GM12878 (cell line): ENCODE data around the gene ADAM33. TPM values are rescaled to one million over a fixed set of nuclear protein-coding genes. Genes with fewer than 3 reads are reported as not detected.
A peak's percentile ranks its signal among the peaks of the same experiment; 100 is the strongest.

Experiments
- ATAC-seq: fragments of 200-7000 bp; cut with Tn5 transposase; 3 replicates; pipeline ENCODE4 v1.9.1; 2020; ENCODE audit warnings: mild to moderate bottlenecking, moderate library complexity
- BruUV-seq: library from RNA; stranded (reverse); fragments of 400-500 nt; replicated peaks from 2 replicates; lab custom pipeline; 2021; lab: Mats Ljungman, UMichigan
- CTCF ChIA-PET: fragments of 300-600 bp; sonication (Branson Sonifier 250); formaldehyde crosslinking; extraction: SDS; loops from one replicate; lab custom pipeline; 2021; ENCODE audit warnings: inconsistent platforms; lab: Yijun Ruan, JAX
- POLR2A ChIA-PET: fragments of 350-600 bp; formaldehyde crosslinking; extraction: SDS; loops from one replicate; lab custom pipeline; 2021; ENCODE audit warnings: inconsistent platforms; lab: Charles Lee
- RAD21 ChIA-PET: fragments of 300-600 bp; sonication (Branson Sonifier 250); formaldehyde crosslinking; loops from one replicate; lab custom pipeline; 2023; ENCODE audit warnings: antibody characterized with exemption; ENCODE audit not compliant: unreplicated experiment; lab: Charles Lee
- SMC1A ChIA-PET: fragments of 300-600 bp; sonication (Branson Sonifier 250); formaldehyde crosslinking; loops from one replicate; lab custom pipeline; 2023; ENCODE audit not compliant: unreplicated experiment, uncharacterized antibody; lab: Charles Lee
- DNase-seq: peaks from one replicate; pipeline ENCODE4 v3.0.0-alpha.2; 2011; ENCODE audit warnings: low read depth, low spot score
- FAIRE-seq: peaks from 3 replicates; lab custom pipeline; 2011; peaks lifted over from hg19 to GRCh38; lab: Jason Lieb, UNC
- H2AFZ ChIP-seq: 2 replicates; pipeline ENCODE4 v1.6.0; 2011; ENCODE audit warnings: low read depth, low read length, control low read depth; ENCODE audit not compliant: control insufficient read depth
- H3K27ac ChIP-seq: 2 replicates; pipeline ENCODE4 v1.5.1; 2011; ENCODE audit warnings: control low read depth; ENCODE audit not compliant: control insufficient read depth, insufficient read depth
- H3K27me3 ChIP-seq, 2 experiments: replicated peaks in 1 of 2; 2 replicates each; pipeline versions ENCODE4 v1.6.0 to v1.6.1; 2011; ENCODE audit warnings: low read length in 1 of 2; ENCODE audit not compliant: control insufficient read depth in 2 of 2, insufficient read depth in 2 of 2
- H3K36me3 ChIP-seq, 2 experiments: 2 replicates each; pipeline ENCODE4 v1.5.1; 2011; ENCODE audit warnings: low read length in 1 of 2; ENCODE audit not compliant: control insufficient read depth in 2 of 2, insufficient read depth in 2 of 2
- H3K4me1 ChIP-seq: 2 replicates; pipeline ENCODE4 v1.6.1; 2011; ENCODE audit warnings: mild to moderate bottlenecking, low read length, moderate library complexity, mixed read lengths; ENCODE audit not compliant: control insufficient read depth, insufficient read depth
- H3K4me2 ChIP-seq: 2 replicates; pipeline ENCODE4 v1.6.0; 2011; ENCODE audit warnings: control low read depth; ENCODE audit not compliant: control insufficient read depth, insufficient read depth
- H3K4me3 ChIP-seq: fragments of 200-600 bp; sonication (generic); 2 replicates; pipeline ENCODE4 v1.5.1; 2016
- H3K79me2 ChIP-seq: 2 replicates; pipeline ENCODE4 v1.6.0; 2011; ENCODE audit warnings: low read length; ENCODE audit not compliant: control insufficient read depth, insufficient read depth
- H3K9ac ChIP-seq: 2 replicates; pipeline ENCODE4 v1.8.0; 2011; ENCODE audit warnings: low read length, control low read depth, mixed read lengths; ENCODE audit not compliant: control insufficient read depth, insufficient read depth
- H3K9me3 ChIP-seq: replicated peaks from 3 replicates; pipeline ENCODE4 v1.5.1; 2011; ENCODE audit warnings: mild to moderate bottlenecking, low read length; ENCODE audit not compliant: control insufficient read depth, insufficient read depth
- H4K20me1 ChIP-seq: 2 replicates; pipeline ENCODE4 v1.6.0; 2011; ENCODE audit not compliant: control insufficient read depth, insufficient read depth
- HDAC6 ChIP-seq: fragments of 200-600 bp; sonication (generic); IDR thresholded peaks from one replicate; pipeline ENCODE4 v1.8.0; 2017; ENCODE audit warnings: antibody characterized with exemption; ENCODE audit not compliant: unreplicated experiment
- NBN ChIP-seq: fragments of 450-650 bp; IDR thresholded peaks from 2 replicates; pipeline ENCODE4 v1.6.1; 2016
- POU2F2 ChIP-seq: IDR thresholded peaks from 3 replicates; pipeline ENCODE4 v1.6.1; 2011; ENCODE audit warnings: low read depth, mild to moderate bottlenecking, low read length, borderline replicate concordance
- SRF ChIP-seq, 2 experiments: IDR thresholded peaks; 2 replicates each; pipeline ENCODE4 v1.6.1; 2011; ENCODE audit warnings: low read depth in 2 of 2, low read length in 2 of 2, mild to moderate bottlenecking in 1 of 2, moderate library complexity in 1 of 2
- STAT1 ChIP-seq: fragments of 450-650 bp; conservative IDR thresholded peaks from 2 replicates; pipeline ENCODE4 v1.6.1; 2014; ENCODE audit warnings: antibody characterized with exemption, mild to moderate bottlenecking
- WGBS: methylation state at CpG from one replicate; pipeline ENCODE4 v1.1.6; 2016; ENCODE audit warnings: low lambda C conversion rate; ENCODE audit not compliant: insufficient replicate concordance, insufficient coverage; ENCODE audit errors: missing lambda C conversion rate; 5-methylcytosine and 5-hydroxymethylcytosine counted together
- in situ Hi-C: fragments of 300-500 bp; cut with MboI; formaldehyde crosslinking; loops from 9 replicates; pipeline ENCODE4 v1.14.3; 2018; ENCODE audit warnings: mixed read lengths
- intact Hi-C: fragments of 100-400 bp; cut with micrococcal nuclease; formaldehyde crosslinking; loops from one replicate; pipeline ENCODE4 v1.14.2; 2022; ENCODE audit not compliant: unreplicated experiment
- polyA plus RNA-seq, 11 experiments: library from polyadenylated mRNA; depleted of rRNA in 4 of 11; unstranded in 6 of 11; stranded (reverse) in 5 of 11; fragments of >200 nt; fragmentation: Nextera tagmentation in 4 of 11; fragmentation: Illumina TruSeq in 1 of 11; extraction: Ambion mirVana in 4 of 11; extraction: Trizol in 1 of 11; gene quantifications; 1 replicate in 1 of 11; 2 replicates in 10 of 11; pipeline versions ENCODE4 v1.2.1 to v1.2.3, GENCODE V29; 2011 to 2016; ENCODE audit warnings: inconsistent platforms in 2 of 11, missing spikeins in 2 of 11, low read depth in 1 of 11
- total RNA-seq, 4 experiments: library from RNA; depleted of rRNA in 3 of 4; stranded (reverse); fragments of >200 nt in 3 of 4; fragmentation: Illumina TruSeq in 1 of 4; extraction: Trizol in 1 of 4; gene quantifications; 2 replicates each; pipeline versions ENCODE4 v1.2.1 to v1.2.3, GENCODE V29; 2013 to 2021
- TF ChIP-seq, protein P1 (sequence below): IDR thresholded peaks from 2 replicates; pipeline ENCODE4 v1.6.1; 2011; ENCODE audit warnings: mild to moderate bottlenecking, low read depth, low read length, moderate library complexity; ENCODE audit not compliant: insufficient replicate concordance
- TF ChIP-seq, protein P2 (sequence below): IDR thresholded peaks from 2 replicates; pipeline ENCODE4 v1.6.1; 2011; ENCODE audit warnings: low read depth, low read length, improper control_type of control experiment, borderline replicate concordance
- TF ChIP-seq, protein P3 (sequence below): fragments of 450-650 bp; IDR thresholded peaks from 2 replicates; pipeline ENCODE4 v1.6.1; 2017; ENCODE audit warnings: borderline replicate concordance

Gene ADAM33
- total and polyA plus RNA-seq, 10 of the 15 experiments (the other 5 are each of a cell fraction or from before 2014, with no cell fraction given), result not detected

DNA sequence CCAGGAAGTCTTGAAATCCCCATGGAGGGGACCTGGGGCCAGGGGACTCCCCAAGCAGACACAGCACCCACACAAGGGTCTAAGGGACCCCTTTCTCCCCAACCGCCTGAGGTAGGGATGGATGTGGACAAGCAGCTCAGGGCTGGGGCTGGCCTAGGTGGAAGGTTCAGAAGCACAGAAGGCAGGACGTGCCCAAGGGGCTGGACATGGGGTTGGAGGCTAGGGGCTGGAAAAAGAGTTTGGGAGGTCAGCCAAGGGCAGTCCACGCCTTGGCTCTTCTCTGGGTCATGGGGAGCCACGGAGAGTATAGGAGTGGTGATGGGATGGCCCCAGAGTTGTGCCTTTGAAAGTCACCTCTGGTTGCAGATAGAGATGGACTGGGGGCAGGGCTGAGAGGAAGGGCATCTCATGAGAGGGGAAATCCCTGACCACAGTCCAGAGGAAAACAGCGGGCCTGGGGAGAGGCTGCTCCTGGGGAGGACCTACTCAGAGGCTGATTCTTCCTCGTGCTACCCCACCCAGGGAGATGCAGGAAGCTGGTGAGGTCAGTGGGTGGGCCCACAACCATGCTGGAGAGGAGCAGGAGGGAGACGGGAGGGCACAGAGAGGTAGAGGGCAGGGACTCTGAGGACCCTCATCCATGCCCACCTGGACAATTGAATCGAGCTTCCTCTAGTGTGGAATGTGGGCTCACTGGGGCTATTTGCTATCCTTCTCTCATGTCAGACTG, 48.2 kb upstream of the ADAM33 start:
- no peaks in the 10 kb centered on the region for H3K4me1 ChIP-seq
- no peaks in the 10 kb centered on the region for H3K36me3 ChIP-seq
- no peak for FAIRE-seq
- H3K79me2 ChIP-seq, result no peaks in the 10 kb centered on the region
- ChIA-PET RAD21 (no interaction called here), CTCF (interaction anchor here (0.7 to 0.9 kb wide), 2 partner anchors 20 to 91 kb away, joined by 3 to 4 read pairs; partner anchors contain the start of gene AP5S1), POLR2A (no interaction called here), SMC1A (no interaction called here)
- intact Hi-C loops (no loop called here), in situ Hi-C loops (no loop called here)
- DNase-seq, result no peak
- no peak overlapping the region for H3K4me3 ChIP-seq
- H3K27ac ChIP-seq, result no peak overlapping the region
- BruUV-seq, result no TSS peak
- no peaks in the 10 kb centered on the region for H4K20me1 ChIP-seq
- TF ChIP-seq STAT1, result no peak
- TF ChIP-seq, protein P1, sequence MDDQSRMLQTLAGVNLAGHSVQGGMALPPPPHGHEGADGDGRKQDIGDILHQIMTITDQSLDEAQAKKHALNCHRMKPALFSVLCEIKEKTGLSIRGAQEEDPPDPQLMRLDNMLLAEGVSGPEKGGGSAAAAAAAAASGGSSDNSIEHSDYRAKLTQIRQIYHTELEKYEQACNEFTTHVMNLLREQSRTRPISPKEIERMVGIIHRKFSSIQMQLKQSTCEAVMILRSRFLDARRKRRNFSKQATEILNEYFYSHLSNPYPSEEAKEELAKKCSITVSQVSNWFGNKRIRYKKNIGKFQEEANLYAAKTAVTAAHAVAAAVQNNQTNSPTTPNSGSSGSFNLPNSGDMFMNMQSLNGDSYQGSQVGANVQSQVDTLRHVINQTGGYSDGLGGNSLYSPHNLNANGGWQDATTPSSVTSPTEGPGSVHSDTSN, result no peak
- TF ChIP-seq HDAC6, result no peak
- TF ChIP-seq, protein P2, sequence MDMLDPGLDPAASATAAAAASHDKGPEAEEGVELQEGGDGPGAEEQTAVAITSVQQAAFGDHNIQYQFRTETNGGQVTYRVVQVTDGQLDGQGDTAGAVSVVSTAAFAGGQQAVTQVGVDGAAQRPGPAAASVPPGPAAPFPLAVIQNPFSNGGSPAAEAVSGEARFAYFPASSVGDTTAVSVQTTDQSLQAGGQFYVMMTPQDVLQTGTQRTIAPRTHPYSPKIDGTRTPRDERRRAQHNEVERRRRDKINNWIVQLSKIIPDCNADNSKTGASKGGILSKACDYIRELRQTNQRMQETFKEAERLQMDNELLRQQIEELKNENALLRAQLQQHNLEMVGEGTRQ, result no peak
- TF ChIP-seq, protein P3, sequence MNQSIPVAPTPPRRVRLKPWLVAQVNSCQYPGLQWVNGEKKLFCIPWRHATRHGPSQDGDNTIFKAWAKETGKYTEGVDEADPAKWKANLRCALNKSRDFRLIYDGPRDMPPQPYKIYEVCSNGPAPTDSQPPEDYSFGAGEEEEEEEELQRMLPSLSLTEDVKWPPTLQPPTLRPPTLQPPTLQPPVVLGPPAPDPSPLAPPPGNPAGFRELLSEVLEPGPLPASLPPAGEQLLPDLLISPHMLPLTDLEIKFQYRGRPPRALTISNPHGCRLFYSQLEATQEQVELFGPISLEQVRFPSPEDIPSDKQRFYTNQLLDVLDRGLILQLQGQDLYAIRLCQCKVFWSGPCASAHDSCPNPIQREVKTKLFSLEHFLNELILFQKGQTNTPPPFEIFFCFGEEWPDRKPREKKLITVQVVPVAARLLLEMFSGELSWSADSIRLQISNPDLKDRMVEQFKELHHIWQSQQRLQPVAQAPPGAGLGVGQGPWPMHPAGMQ, result no peak
- no peak for TF ChIP-seq SRF (IDR thresholded peaks at IDR 0.05; ENCODE audit: low read depth in 2 of 2, low read length in 2 of 2)
- TF ChIP-seq NBN, result no peak
- TF ChIP-seq POU2F2, result no peak
- H3K27me3 ChIP-seq, result peaks cover 1 to 4% of the 10 kb centered on the region in 2 experiments; a peak in 1 of 4 replicates
- H3K4me2 ChIP-seq, result no peak overlapping the region
- WGBS, result 14% methylated on average over 8 of the region's 8 CpGs
- no peaks in the 10 kb centered on the region for H3K9me3 ChIP-seq
- ATAC-seq, result peak; percentile 35; the same call in 1 of the 3 replicates
- no peak overlapping the region for H2AFZ ChIP-seq
- H3K9ac ChIP-seq, result no peak overlapping the region
